Measurements from ENCODE around the gene NPIPB8.
"Not testable (repeated sequence)": the region's sequence is repeated elsewhere in the genome, so short reads cannot be mapped to it uniquely, and the experiment has no call there.

Gene NPIPB8

GRCh38 chr16:28700349-28700748 is 62.5 kb downstream of the NPIPB8 start:
- intact Hi-C loops (cut with DNase I; ENCODE audit: low total_unique reads); DNase-seq; H3K9me3 ChIP-seq: not testable (repeated sequence)

GRCh38 chr16:28701384-28701783 is 63.5 kb downstream of the NPIPB8 start:
- H3K9me3 ChIP-seq; H3K27me3 ChIP-seq; DNase-seq; H3K4me1 ChIP-seq; intact Hi-C loops (cut with DNase I; ENCODE audit: low total_unique reads); H3K36me3 ChIP-seq; H3K4me3 ChIP-seq; H3K27ac ChIP-seq: not testable (repeated sequence)

More at GRCh38 chr16:28700349-28700748, 62.5 kb downstream of the NPIPB8 start:
- not testable (repeated sequence) for H3K36me3 ChIP-seq, H3K4me1 ChIP-seq, H3K4me3 ChIP-seq, H3K27me3 ChIP-seq, H3K27ac ChIP-seq

GRCh38 chr16:28704246-28704645 is 66.4 kb downstream of the NPIPB8 start:
- H3K27me3 ChIP-seq; H3K36me3 ChIP-seq; intact Hi-C loops (cut with DNase I; ENCODE audit: low total_unique reads); H3K9me3 ChIP-seq; H3K4me3 ChIP-seq; H3K27ac ChIP-seq; H3K4me1 ChIP-seq; DNase-seq: not testable (repeated sequence)
